Measurements from ENCODE around the gene SEPTIN3.
"Not testable (repeated sequence)": the region's sequence is repeated elsewhere in the genome, so short reads cannot be mapped to it uniquely, and the experiment has no call there.

Gene SEPTIN3

GRCh38 chr22:41940832-41941765, 28.1 kb upstream of the SEPTIN3 start:
- DNase-seq (ENCODE audit: low read depth in 2 of 2): peak; percentile 72 to 80

GRCh38 chr22:41943661-41944209, 25.5 kb upstream of the SEPTIN3 start:
- no peak for DNase-seq (ENCODE audit: low read depth in 2 of 2)

DNA sequence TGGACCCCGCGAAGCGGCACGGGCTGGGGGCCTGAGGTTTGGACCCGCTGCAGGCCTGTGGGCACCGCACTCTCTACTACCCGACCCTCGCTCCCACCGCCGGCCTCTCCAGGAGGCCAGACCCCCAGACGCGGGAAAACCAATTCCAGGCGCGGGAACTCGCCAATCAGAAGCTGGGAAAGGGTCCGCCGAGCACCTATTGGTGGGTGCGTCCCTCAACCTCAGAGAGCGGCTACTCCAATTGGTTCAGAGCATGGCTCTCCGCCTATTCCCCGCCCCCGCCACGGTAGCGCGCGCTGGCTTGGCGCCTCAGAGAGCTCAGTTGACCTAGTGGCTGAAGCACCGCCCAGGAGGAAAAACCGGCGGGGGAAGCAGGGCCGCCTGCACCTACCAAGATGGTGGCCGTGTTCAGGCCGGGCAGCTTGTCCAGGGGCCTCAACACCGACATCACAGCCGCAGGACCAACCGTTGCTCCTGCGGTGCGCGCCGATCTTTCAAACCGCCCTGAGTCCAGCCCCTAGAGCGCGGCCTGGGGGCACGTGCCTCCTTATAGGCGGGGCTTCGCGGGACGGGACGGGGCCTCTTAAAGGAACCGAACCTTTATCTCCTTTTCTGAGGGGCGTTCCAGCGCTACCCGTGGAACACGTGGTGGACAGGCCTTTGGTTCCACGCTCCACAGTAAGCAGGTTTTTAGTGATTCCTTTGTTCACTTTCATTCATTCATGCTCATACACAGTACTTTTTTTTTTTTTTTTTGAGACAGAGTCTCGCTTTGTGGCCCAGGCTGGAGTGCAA, 22.4 kb upstream of the SEPTIN3 start, which contains the start of gene CENPM:
CENPM (minus strand) TSS at position 524 of the 795 bp plus-strand sequence; CDS start at position 448, 76 bp downstream.
- DNase-seq (ENCODE audit: low read depth in 2 of 2): peak; percentile 92 to 94

GRCh38 chr22:41947424-41948080, 21.7 kb upstream of the SEPTIN3 start:
- DNase-seq (ENCODE audit: low read depth in 2 of 2): no peak

DNA sequence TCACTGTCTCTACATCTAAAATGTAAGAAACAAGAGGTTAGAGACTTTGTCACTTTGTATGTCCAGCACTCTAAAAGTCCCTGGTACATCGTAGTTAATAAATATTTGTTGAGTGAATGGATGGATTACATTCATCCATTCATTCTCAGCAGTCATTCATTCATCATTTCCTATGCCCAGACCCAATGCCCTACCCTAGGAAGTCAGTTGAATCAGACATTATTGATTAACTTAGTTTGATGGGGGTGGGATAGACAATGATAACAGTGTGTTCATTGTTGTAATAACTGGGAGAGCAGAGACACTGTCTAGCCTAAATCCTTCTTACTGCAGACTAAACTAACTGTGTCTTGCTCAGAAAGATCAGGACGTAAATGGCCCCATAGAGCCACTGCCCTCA, 21.1 kb upstream of the SEPTIN3 start:
- DNase-seq (ENCODE audit: low read depth in 2 of 2): no peak

GRCh38 chr22:41948928-41949296, 20.3 kb upstream of the SEPTIN3 start:
- DNase-seq (ENCODE audit: low read depth in 2 of 2): not testable (repeated sequence)

GRCh38 chr22:41949297-41949965, 19.8 kb upstream of the SEPTIN3 start:
- DNase-seq (ENCODE audit: low read depth in 2 of 2): no peak

DNA sequence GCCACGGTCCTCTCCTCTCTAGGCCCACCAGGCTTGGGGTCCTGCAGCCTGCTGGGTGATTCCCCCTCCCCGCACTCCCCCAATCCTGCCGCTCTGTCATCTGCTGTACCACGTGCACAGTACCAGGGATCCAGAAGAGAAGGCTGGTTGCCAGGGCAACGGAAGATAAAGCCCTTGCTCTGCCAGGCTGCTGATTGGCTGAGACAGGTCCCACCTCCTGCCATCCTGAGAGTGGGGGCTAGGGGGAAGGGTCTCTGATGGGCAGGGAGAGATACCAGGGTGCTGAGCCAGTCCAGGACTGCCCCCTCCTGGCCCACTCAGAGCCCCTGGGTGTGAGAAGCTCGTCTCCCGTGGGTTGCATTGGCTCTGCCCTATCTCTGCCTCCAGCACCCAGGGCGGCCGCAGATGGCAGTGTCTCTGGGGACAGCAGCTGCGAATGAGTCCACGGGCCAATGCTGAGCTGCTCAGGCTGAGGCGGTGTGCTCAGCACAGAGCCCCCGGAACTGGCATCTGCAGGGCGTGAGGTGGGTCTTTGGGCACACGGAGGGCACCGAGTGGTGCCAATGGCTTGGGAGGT, 17.3 kb upstream of the SEPTIN3 start, which contains the start of gene SMIM45:
SMIM45 (plus strand) TSS at position 253 of the 577 bp plus-strand sequence.
- no peak for DNase-seq (ENCODE audit: low read depth in 2 of 2)

DNA sequence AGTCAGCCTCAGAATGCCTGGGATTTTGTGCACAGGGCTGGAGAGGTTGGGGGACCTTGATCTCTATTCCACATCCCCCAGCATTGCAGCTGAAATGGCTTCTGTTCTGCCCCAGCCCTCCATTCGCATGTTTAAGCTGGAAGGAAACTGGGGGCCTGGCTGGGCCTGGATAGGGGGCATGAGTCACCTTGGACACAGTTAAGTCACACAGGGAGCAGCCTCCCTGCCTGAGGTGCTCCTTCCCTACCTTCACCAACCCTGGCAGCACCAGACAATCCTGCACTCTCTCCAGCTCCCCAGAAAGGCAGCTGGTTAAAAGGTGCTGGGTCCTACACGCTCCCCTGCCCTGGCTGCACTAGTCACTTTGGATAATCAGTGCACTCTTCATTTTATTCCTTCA, 16.5 kb upstream of the SEPTIN3 start:
- DNase-seq (ENCODE audit: low read depth in 2 of 2): no peak

DNA sequence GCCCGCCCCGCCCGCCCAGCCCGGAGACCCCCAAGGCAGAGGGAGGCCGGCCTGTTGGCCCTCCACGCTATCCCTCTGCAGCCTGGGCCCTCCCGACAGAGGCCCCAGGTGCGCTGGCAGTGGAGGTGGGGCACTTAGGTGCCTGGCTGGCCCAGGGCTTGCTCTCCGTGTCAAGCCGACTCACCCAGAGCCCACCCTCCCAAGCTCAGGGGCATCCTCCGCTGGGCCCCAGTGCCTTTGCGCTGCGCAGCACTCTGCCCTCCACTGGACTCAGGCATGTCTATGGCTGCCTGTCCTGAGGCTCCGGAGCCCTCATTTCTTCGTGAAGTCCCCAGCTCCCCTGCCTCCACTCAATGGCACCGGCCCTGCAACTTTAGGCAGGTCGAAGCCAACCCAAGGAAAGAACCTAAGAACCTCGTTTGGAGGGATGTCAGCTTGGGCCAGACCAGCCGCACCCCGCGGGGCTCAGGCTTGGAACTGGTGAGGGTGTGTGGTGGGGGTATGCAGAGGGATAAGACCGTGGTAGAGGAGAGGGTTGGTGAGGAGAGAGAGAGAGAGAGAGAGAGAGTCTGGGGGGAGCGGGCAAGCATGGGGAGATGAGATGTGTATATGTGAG, 11.2 kb upstream of the SEPTIN3 start:
- no peak for DNase-seq (ENCODE audit: low read depth in 2 of 2)

- no peak for DNase-seq (ENCODE audit: low read depth in 2 of 2)
These were observed 5.7 kb upstream of the SEPTIN3 start for GRCh38 chr22:41963453-41964111.

- no peak for DNase-seq (ENCODE audit: low read depth in 2 of 2)
These were observed 5.1 kb upstream of the SEPTIN3 start for GRCh38 chr22:41964112-41964491.

GRCh38 chr22:41966225-41966606, 3.0 kb upstream of the SEPTIN3 start:
- DNase-seq (ENCODE audit: low read depth in 2 of 2): no peak

DNA sequence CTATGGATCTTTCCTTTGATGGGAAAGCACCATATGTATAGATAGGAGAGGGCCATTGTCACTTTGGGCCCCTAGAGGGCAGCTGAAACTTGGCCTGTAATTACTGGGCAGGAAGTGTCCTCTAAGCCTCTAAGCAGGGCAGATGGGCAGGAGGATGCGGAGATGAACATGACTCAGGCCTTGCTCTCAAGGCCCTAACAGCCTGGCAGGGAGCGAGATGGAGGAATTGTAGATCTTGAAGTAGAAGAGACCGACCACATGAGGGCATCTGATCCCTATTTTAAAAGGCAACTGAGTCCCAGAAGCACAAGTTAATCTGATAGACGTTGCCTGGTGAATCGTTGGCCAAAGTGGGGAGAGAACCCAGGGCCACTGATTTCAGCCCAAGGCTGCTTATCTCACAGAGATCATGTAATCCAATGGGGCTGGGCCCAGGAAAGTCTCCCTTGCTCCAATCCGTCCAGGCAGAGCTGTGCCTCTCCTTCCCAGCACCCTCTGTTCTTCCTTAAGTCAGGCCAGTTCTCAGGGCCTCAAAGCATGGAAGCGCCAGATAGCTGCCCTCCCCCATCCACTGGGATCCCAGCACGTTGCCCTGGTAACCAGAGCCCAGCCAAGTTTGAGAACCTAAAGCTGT, 2.5 kb upstream of the SEPTIN3 start:
- no peak for DNase-seq (ENCODE audit: low read depth in 2 of 2)

- no peak for DNase-seq (ENCODE audit: low read depth in 2 of 2)
These were observed 642 bp upstream of the SEPTIN3 start for GRCh38 chr22:41968601-41969000.

- DNase-seq (ENCODE audit: low read depth in 2 of 2): no peak
These were observed 1.4 kb downstream of the SEPTIN3 start for GRCh38 chr22:41970601-41971000.

DNA sequence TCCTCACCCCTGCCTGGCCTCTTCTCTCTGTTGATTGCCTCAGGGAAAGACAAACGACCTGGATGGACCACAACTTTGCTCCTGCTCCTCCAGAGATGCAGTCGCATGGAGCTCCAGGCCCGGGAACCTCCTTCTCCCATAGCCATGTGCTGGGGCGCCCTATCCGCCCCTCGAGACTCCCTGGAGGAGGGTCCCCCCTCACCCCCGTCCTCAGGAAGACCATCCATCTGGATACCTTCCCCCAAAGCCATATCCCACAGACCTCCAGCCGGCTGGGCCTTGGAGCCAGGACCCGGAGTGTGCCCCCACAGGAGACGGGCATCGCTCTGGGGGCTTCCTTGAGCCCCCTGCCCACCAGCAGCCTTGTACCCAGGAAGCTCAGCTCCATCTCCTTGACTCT, 2.2 kb downstream of the SEPTIN3 start:
- no peak for DNase-seq (ENCODE audit: low read depth in 2 of 2)

DNA sequence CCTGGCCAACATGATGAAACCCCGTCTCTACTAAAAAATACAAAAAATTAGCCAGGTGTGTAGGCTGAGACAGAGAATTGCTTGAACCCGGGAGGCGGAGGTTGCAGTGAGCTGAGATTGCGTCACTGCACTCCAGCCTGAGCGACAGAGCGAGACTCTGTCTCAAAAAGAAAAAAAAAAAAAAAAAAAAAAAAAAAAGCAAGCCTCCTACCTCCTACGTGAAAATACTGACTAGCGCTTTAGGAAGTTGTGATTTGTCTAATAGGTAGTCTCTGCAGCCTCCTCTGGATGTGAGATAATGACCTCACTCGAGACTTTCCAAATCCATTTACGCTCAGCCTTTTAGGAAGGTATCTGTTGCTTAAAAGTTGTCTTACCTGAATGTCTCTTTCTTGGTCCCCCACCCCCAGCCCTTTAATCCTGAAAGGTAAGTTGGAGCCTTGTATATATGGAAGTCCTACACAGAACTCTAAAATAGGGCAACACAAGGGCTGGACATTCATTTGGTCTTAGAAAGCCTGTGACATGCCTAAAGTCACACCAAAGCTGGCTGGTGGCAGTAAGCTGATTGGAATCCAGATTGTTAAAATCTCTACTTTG, 5.5 kb downstream of the SEPTIN3 start:
- no peak for DNase-seq (ENCODE audit: low read depth in 2 of 2)

Data from stimulated activated CD4-positive, alpha-beta T cell treated with anti-CD3 and anti-CD28 coated beads, Interleukin-4, amount 100 ng/mL, for 48 hours (primary cell).